HG02759 (cell line): Measurements from ENCODE around the gene MORN1.

Source experiments
- ATAC-seq: cut with Tn5 transposase; IDR thresholded peaks from one replicate; pipeline ENCODE4 v1.9.1; 2021; ENCODE audit warnings: mild to moderate bottlenecking, moderate library complexity; ENCODE audit not compliant: unreplicated experiment

The MORN1 gene

DNA sequence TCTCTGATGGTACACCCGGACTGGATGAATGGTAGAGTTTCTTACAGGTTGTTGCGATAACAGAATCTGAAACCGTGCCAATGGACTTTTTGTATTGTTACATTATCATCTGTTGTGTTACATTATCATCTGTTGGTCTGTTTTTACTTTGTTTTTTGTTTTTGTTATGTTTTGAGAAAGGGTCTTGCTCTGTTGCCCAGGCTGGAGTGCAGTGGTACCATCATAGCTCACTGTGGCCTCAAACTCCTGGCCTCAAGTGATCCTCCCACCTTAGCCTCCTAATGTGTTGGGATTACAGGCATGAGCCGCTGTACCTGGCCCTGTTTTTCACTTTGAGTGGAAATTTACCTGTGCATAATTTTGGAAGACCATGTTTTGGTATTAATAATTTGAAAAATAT is 31.2 kb upstream of the MORN1 start:
- no peak for ATAC-seq

DNA sequence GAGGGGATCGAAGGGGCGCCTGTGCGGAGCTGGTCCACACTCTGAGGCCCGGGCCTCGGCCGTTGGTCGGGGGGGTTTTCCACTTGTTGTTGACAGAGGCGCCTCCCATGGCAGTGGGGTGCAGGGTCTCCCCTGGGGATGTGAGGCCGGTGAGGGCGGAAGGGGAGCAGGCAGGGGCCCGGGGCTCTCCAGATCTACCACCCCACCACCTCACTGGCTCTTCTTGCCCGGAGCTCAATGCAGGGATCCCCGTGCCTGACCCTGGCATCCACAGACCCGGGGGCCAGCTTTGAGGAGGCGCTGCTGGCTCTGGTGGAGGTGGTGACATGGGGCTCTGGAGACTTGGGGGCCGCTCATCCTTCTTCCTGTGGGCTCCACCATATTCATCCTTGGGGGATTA is 28.1 kb upstream of the MORN1 start:
- no peak for ATAC-seq

DNA sequence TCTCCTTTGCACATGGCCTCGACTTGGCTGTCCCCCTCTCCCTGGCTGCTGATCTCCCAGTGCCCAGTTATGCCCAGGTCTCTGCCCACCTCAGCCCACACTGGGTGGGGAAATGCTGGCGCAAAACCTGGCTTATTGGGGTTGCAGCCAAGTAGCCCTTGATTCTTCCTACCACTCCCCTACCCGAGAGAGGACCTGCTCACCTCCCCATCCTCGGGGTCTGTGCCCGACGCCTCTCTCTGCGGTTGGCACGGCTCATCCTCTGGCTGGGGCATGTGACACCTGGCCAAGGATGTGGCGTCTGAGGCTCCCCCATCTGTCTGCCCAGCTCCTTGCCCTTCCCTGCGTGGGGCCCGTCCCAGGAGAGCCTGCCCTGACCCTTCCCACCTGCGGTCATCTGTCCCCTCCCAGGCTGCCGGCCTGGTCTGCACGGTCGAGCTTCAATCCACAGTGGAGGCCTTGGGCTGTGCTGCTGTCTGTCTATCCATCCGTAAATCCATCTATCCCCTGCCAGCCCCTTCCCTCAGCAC is 27.5 kb upstream of the MORN1 start:
- ATAC-seq, result no peak

DNA sequence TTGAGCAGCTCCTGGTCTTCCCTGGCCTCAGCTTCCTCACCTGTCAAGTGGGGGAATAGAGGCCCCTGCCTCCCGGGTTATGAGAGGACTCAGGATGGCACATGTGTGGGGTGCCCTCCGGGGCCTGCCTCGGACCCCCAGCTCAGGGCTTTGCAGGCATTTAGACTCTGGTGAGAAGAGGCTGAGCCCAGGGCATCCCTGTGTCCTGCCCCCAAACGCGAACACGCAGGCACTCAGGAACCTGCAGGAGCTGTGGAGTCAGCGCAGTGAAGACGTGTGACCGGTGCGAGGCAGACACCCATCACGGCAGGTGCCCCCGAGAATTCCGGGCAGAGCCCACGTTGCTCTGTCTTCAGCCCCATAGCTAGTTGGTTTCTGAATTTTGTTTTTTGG is 26.5 kb upstream of the MORN1 start:
- ATAC-seq, result no peak

DNA sequence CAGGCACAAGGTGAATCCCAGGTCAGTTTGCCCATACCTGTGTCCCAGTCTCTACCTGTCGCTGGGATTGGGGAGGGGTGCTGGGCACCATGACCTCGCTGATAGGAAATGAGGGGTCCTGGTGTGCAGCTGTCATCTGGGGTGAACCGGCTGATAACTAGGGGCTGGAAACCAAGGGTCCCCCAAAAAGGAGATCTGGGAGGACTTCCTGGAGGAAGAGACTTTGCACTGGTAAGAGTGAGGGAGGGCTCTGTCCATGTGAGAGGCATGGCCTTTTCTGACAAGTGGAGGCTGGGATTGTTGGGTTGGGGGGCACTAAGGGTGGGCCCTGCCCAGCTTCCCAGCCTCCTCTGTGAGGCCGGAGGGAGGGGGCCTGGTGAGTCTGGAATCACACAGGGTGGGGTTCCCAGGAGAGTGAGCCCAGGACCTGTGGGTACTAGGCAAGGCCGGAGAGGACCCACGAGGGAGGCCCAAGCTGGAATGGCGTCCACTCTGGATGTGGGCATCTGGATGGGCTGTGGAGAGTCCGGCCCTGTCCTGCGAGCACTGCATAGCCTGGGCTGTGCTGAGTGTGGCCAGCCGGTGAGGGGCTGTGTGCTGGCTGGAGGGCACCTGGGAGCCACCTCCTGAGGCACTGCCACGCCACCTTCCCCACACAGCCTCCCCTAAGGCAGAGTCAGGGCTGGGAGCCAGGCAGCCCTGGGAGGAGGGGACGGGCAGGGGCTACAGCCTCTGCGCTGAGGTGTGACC is 25.9 kb upstream of the MORN1 start:
- ATAC-seq, result no peak

DNA sequence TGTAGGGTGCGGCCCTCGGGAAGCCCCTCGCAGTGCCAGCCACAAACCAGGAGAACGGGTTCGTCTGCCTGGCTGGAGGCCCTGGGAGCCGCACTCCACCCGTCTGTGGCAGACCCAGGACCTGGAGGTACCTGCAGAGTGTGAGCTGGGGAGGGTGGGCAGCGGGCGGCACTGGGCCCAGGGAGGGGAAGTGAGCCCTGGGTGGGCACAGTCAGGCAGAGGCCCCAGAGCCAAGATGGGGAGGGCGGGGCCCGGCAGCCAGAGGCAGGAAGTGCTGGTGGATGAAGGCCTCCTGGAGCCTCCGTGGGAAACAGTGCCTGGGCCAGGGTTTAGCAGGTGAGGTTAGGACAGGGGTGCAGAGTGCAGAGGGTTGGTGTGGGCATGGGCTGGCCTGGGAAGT is 25.0 kb upstream of the MORN1 start:
- no peak for ATAC-seq

DNA sequence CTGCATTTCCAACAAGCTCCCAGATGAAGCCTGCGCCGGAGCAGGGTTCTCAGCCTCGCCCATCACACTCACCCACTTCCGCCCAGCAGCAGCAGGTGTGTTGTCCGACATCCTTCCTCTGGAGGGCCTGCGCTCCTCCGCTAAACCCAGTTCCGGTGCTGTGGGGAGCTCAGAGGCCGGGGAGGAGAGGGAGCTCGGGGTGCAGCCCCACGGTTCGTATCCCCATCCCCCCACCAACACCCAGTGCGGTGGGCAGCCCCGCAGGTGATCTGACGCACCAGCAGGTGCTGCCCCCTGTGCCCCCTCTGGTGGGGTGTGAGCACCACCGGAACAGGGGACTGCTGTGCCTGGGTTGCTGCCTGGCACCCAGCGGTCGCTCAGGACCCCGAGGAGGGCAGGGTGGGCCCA is 24.5 kb upstream of the MORN1 start:
- ATAC-seq, result no peak

DNA sequence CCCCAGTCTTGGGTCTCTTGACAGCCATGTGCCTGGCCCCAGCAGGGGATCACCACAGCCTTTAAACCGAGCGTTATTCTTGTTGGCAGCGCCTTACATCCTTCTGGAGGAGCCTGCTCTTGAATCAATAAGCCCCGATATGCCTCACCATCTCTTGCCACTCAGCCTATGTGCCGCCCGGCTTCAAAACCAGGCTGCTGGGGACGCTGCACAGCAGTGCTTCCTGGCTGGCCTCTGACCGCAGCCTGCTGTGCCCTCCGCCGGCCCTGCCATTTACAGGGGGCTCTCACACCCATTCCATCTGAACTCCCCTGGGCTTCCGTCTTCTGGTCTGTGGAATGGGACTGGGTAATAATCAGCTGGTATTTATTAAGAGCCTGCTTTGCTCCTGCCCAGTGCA is 24.0 kb upstream of the MORN1 start:
- no peak for ATAC-seq

DNA sequence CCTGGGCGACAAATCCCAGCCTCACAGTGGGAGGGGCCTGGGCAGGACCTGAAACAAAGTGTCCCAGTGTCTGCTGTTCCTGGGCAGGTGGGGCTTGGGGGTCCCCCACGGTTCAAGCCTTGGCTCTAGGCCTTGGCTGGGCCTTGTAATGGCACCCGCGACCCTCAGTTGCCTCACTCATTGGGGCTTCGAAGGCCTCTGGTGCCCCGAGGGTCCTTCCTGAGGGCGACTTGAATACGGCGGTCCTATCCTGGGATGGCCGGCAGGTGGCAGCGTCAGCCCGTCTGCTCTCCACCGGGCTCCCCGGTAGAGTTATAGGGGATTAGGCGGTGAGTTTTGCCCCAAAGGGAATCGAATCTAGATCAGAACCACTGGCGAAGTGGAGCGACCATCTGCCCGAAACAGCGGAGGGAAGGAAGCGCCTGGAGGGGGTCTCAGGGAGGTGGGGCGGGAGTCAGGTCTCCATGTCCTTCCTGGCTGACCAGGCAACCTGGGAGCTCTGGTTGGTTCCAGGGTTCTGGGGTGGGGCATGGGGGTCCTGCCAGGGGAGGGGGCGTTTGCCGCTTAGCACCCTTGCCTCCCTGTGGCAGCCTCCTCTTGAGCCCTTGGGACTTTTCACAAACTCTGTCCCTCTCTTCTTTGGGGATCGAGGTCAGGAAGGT is 23.1 kb upstream of the MORN1 start:
- ATAC-seq, result no peak

DNA sequence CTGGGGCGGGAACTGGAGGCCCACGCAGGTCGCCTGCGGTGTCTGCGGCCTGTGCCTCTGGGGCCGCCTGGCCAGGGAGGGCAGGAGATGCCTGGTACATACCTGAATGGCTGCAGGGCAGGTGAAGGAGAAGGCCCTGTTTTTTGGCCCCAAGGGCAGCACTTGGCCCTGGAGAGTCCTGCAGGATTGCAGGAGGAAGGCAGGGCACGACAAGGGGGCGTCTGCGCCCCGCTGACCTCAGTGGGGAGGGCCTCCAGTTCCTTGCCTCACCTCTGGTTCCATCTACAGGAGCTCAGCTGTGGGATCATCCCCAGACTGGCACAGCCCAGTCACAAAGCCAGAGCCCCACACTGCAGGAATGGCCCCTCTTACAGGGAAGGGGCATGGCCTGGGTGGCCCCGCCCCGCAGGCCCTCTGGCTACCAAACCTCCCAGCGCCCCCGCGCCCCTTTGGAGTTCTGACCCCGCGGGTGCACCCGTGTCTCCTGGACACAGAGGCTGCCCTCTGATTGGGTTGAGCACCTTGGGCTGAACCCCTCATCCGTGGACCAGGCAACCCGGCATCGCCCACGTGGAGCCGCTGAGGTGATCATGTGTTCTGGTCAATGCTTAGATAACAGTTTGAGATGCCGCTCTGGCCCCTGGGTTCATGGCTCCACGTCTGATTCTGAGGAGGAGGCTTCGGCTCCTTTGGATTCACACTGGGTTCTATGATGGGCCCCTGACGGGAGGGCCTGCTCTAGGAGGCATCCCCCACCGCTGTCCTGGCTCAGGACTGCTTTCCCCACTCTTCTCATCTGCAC is 22.3 kb upstream of the MORN1 start:
- no peak for ATAC-seq

DNA sequence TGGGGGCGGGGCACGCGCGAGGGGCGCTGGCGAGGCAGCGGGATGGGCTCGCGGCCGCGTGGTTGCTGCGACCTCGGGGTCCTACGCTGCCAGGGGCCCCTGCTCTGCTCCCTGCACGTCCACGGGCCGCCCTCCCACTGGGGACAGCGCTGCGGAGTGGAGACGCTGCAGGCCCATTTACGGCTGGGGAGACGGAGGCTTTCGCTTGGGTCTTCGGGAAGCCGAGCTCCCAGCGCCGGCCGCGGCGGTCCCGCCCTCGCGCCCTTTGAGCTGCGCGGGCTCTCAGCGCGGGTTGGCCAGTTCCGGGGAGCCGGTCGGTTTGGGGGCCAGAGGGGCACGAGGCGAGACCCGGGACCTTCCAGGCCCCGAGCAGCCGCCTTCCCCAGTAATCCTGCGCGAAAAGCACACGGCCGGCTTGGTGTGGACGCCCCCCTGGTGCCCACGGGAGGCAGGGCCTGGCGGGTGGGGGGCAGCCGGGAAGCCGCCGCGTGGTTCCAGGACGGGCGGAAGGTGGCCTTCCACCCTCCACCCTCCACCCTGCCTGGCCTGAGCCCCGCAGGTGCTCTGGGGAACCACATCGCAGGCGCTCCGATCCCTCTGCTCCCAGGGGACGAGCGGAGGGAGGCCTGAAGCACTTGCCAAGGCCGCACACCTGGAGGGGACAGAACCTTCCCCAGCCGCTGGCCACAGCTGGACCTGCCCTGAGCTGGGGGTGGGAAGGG is 21.6 kb upstream of the MORN1 start:
- peak; percentile 24 for ATAC-seq

DNA sequence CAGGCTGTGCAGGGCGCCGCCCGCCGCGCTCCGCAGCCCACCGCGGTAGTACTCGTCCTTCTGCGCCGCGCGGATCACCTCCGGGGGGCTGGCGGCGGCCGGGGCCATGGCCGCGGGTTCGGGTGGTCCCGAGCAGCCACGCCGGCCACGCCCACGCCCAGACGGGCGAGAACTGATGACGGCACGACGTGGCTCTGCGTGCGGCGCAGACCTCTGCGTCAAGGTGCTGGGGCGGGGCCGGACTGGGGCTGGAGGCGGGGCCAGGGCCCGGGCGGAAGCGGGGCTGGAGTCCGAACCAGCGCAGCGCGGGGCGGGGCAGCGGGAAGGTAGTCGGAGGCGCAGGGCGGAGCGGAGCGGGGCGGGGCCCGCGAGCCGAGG is 21.0 kb upstream of the MORN1 start, which contains the start of gene PEX10:
Gene PEX10, minus strand, starts transcription at position 170 of the 378 bp plus-strand sequence. Its CDS starts 62 bp downstream, at position 108.
- peak; percentile 89 for ATAC-seq

DNA sequence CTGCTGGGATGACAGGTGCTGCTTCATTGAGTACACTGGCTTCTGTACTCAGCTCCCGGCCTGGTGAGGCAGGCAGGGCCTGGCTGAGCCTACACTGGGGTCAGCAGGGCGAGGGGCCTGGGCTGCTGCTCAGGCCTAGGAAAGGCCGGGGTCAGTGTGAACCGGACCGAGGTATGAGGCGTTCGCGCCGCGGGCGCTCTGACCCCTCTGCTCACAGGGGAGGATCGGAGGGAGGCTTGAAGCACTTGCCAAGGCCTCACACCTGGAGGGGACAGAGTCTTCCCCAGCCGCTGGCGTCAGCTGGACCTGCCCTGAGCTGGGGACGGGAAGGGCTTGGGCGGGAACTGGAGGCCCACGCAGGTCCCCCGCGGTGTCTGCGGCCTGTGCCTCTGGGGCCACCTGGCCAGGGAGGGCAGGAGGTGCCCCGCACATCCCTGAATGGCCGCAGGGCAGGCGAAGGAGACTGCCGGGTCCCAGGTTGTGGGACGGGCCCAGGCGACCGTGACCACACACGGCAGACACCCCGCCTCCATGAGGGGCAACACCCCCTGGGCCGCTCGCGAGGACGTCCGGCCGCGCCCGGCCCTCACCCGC is 20.5 kb upstream of the MORN1 start:
- ATAC-seq, result peak; percentile 24

DNA sequence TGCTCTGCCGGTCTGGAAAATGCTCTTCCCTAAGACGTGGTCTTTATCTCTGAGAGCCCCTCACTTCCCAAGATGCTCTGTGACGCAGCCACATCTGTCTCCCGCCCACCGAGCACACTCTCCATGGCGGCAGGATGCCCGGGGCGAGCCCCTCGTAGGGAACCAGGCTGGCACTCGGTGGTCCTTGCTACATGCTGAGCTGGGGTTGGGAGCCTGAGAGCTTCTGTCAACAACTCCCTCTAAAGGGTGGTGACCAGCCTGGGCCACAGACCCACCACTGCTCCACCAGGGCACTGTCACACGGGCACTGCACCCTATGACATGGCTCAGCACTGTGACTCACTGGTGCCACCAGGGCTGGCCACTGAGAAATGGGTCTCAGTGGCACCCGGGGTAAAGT is 18.4 kb upstream of the MORN1 start:
- ATAC-seq, result no peak

DNA sequence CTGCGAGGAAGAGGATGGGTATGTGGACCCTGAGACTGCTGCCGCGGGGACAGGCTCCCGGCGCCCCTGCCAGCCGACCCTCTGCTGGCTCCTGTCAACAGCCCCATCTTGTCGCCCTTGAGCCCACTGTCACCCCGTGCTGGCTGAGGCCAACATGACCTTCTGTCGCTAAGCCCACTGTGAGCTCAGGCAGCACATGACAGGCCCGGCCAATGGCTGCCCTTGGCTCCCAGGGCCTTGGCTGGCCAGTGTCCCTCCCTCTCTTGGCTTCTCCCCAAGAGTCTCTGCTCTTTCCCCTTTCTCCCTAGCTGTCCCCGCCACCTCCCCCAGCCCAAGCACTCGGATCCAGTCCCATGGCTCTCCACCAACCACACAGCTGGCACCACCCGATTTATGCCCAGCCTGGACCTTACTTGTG is 17.5 kb upstream of the MORN1 start:
- ATAC-seq, result no peak

DNA sequence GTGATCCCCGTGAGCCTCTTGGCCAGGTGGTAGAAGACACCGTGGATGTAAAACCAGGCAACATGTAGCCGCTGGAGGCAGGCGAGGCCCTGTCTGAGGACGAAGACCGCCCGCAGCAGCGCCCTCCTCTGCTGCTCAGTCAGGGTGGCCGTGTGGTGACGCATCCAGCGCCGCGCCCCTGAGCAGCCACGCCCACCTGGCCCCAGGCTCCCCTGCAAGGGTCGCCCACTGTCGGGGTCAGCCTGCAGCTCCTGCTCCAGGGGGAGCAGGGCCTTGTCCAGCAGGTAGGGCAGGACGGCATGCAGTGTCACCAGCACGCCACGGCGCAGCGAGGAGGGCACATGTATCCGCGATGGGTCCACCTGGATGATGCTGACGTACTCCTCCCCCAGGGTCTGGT is 17.1 kb upstream of the MORN1 start:
- ATAC-seq, result no peak

DNA sequence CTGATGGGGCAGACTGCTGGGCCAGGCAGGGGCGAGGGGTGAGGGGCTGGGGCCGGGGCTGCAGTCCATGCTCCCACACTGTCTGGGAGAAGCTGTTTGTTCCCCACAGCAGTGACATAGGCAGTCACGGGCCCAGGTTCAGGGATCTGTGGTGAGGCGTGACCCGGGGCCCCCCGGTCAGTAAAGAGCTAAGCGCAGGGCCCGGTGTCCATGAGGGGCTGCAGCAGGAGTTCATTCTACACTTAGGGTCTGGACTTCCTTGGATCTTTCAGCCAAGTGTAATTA is 16.6 kb upstream of the MORN1 start:
- ATAC-seq, result no peak

DNA sequence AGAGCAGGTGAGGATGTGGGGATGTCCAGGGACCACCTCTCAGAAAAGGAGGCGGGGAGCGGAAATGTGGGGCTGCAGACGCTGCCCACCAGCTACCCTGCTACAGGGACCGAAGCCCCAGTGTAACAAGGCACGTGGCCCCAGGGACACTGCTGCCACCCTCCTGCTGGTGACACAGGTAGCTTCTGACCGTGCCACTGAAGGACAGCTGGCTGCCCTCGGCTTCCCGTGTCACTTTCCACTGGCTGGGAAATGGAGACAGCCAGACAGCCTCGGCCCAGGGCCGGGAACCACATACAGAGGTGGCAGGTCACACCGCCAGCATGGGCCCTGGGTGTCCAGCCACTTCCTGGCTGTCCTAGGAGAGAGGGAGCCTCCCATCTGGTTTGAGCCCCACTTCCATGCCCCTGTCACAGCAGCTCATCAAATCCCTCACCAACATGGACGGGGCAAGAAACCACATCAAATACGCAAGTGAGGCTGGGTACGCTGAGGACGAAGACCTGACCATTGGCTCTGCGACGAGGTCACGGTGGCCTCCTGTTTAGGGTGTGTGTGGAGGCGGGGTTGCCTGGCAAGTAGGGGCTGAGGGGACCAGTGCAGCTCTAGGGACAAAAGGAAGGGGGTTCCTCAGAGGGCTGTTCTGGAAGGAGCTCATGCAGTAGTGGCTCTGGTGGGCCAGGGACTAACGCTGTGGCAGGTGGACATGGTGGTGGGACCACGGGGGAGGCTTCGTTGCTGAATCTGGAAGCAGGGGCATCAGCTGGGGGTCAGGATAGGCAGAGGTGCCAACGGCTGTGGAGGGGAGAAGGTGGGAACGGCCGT is 16.0 kb upstream of the MORN1 start:
- ATAC-seq, result no peak

DNA sequence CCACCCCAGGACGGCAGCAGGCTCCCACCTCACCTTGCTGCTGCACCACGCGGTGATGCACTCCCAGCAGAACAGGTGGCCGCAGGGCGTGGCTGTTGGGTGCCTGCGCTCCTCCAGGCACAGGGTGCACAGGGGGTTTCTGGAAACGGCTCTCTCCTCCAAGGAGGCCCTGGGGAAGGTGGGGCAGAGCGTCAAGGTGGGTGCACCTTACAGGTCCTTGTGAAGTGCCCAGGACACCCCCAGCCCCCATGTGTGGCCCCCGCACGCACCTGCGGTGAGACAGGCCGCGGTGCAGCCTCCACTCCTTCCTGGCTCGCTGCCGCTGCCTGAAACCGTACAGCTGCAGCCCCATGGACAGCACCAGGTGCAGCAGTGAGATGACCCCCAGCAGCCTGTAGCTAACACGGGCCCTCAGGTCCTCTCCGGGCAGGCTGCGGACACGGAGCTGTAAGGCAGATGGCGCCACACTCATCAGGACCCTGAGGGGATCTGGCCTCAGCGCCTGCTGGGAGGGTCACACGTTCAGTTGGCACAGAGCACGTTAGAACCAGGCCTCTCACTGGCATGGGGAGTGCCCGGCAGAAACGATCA is 15.2 kb upstream of the MORN1 start:
- no peak for ATAC-seq
